Astrocyte of the spinal cord (primary cell): ENCODE measurements around the gene HBS1L.

Experiments
- DNase-seq: peaks from one replicate; pipeline ENCODE4 v3.0.0; 2011; ENCODE audit warnings: low read depth, low spot score
- H3K4me3 ChIP-seq: 2 replicates; pipeline ENCODE4 v1.5.1; 2011; ENCODE audit warnings: low read depth, mild to moderate bottlenecking, low read length, moderate library complexity
- CTCF ChIP-seq: IDR thresholded peaks from 2 replicates; pipeline ENCODE4 v1.5.1; 2012; ENCODE audit warnings: low read depth, mild to moderate bottlenecking, low read length, inconsistent platforms
- in situ Hi-C: cut with HindIII; loops from 2 replicates; pipeline ENCODE4 v1.10.0; 2017; ENCODE audit warnings: low sequenced_read_pairs

Gene HBS1L

DNA sequence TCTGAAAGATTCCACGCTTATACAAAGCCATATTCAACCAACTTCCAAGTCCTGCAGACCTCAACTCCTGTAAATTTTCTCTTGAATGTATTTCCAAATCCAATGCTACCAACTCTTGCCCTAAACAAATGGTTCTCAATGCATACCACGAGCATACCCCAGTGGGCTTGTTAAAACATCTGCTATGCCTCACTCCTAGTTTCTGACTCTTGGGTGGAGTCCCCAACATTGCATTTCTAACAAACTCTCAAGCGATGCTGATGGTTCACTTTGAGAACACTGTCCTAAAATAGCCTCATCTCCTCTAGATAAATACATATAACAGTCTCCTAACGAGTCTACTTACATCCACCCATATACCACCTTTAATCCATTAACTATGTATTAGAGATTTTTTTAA lies 7.3 kb downstream of the HBS1L start:
- no peak overlapping the region for H3K4me3 ChIP-seq
- no peak for DNase-seq
- in situ Hi-C loops = no loop called here
- TF ChIP-seq CTCF = no peak

DNA sequence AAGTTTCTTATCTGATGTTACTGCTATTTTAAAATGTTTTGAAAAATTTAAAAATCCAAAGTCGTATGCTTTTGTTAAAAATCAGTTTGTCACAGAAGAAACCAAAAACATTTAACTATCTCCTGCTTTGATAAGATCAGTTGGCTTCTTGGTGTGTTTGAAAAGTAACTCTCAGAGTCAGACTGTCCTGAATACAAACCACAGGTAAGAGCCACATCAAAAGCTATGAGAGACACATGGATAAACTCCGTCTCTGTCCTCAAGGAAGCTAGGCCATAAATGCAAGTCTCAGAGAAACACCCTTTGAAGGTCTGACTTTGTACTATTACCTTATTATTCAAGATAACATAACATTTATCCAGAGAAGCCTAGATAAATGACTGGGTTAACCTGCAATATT lies 7.7 kb downstream of the HBS1L start:
- H3K4me3 ChIP-seq = no peak overlapping the region
- no peak for DNase-seq
- in situ Hi-C loops = no loop called here
- TF ChIP-seq CTCF = no peak

GRCh38 chr6:135044639-135045038 lies 10.0 kb downstream of the HBS1L start:
- in situ Hi-C loops = no loop called here
- no peak overlapping the region for H3K4me3 ChIP-seq
- TF ChIP-seq CTCF = no peak
- no peak for DNase-seq

- in situ Hi-C loops = no loop called here
- DNase-seq = no peak
- H3K4me3 ChIP-seq = no peak overlapping the region
- TF ChIP-seq CTCF = no peak
Measured at GRCh38 chr6:135043846-135044245, 10.8 kb downstream of the HBS1L start.

GRCh38 chr6:135043364-135043763 lies 11.3 kb downstream of the HBS1L start:
- TF ChIP-seq CTCF = no peak
- no peak overlapping the region for H3K4me3 ChIP-seq
- in situ Hi-C loops = no loop called here
- no peak for DNase-seq

- H3K4me3 ChIP-seq = no peak overlapping the region
- in situ Hi-C loops = no loop called here
- no peak for DNase-seq
- TF ChIP-seq CTCF = no peak
Measured at GRCh38 chr6:135038335-135038734, 16.3 kb downstream of the HBS1L start.

GRCh38 chr6:135037541-135037940 lies 17.1 kb downstream of the HBS1L start:
- no peak overlapping the region for H3K4me3 ChIP-seq
- TF ChIP-seq CTCF = no peak
- in situ Hi-C loops = no loop called here
- no peak for DNase-seq
